ENCODE results near the gene KLK11. TPM values are rescaled to one million over a fixed set of nuclear protein-coding genes. Genes with fewer than 3 reads are reported as not detected.

The KLK11 gene
- total RNA-seq, 2 donors from 2014 or later = not detected

Other genes starting within 250 kb of the KLK11 start
- gene ACP4, start 236.2 kb downstream of the KLK11 start, total RNA-seq = not detected
- not detected for gene KLK1, start 202.8 kb downstream of the KLK11 start, total RNA-seq
- gene KLK15, start 193.0 kb downstream of the KLK11 start, total RNA-seq = not detected
- gene KLK3, start 171.7 kb downstream of the KLK11 start, total RNA-seq = not detected
- not detected for gene KLK2, start 153.2 kb downstream of the KLK11 start, total RNA-seq
- gene KLK4, start 115.2 kb downstream of the KLK11 start, total RNA-seq = not detected
- gene KLK5, start 73.6 kb downstream of the KLK11 start, total RNA-seq = not detected
- gene KLK6, start 57.0 kb downstream of the KLK11 start, total RNA-seq = not detected
- gene KLK7, start 42.7 kb downstream of the KLK11 start, total RNA-seq = not detected
- not detected for gene KLK8, start 25.0 kb downstream of the KLK11 start, total RNA-seq
- gene KLK10, start 6.9 kb downstream of the KLK11 start, total RNA-seq = not detected
- gene KLK12, start 8.4 kb upstream of the KLK11 start, total RNA-seq = not detected
- not detected for gene KLK13, start 38.5 kb upstream of the KLK11 start, total RNA-seq
- under 1 TPM; 0.32 to 0.39 TPM for gene KLK14, start 56.3 kb upstream of the KLK11 start, total RNA-seq
- gene CTU1, start 81.8 kb upstream of the KLK11 start, total RNA-seq = 1 to 10 TPM; 4.1 to 4.6 TPM
- 1 to 10 TPM; 1.4 to 4.8 TPM for gene SIGLEC9, start 98.3 kb upstream of the KLK11 start, total RNA-seq
- gene SIGLEC7, start 115.7 kb upstream of the KLK11 start, total RNA-seq = under 1 TPM in 1 of 2 donors, not detected in 1; 0.42 TPM
- 1 to 10 TPM; 2.4 to 3.0 TPM for gene CD33, start 198.5 kb upstream of the KLK11 start, total RNA-seq
- not detected for gene SIGLECL1, start 224.5 kb upstream of the KLK11 start, total RNA-seq

Data from T-helper 17 cell (primary cell).